Endothelial cell of umbilical vein (primary cell): ENCODE results near the gene ENKUR. TPM values are rescaled to one million over a fixed set of nuclear protein-coding genes. Genes with fewer than 3 reads are reported as not detected.

Source experiments
- BruUV-seq: library from RNA; stranded (reverse); fragments of 400-500 nt; replicated peaks from 2 replicates; lab custom pipeline; 2021; lab: Mats Ljungman, UMichigan
- CTCF ChIA-PET: fragments of 300-600, 350-600 bp; sonication (Branson Sonifier 250); formaldehyde crosslinking; loops from one replicate; lab custom pipeline; 2021; ENCODE audit warnings: antibody characterized with exemption, inconsistent platforms; lab: Charles Lee
- POLR2A ChIA-PET: fragments of 300-600, 350-600 bp; sonication (Branson Sonifier 250); formaldehyde crosslinking; loops from one replicate; lab custom pipeline; 2021; ENCODE audit warnings: antibody characterized with exemption, inconsistent platforms; lab: Charles Lee
- DNase-seq: peaks from one replicate; pipeline ENCODE4 v3.0.0-alpha.2; 2011; ENCODE audit warnings: low read depth, low spot score
- FAIRE-seq: peaks from 2 replicates; lab custom pipeline; 2011; peaks lifted over from hg19 to GRCh38; lab: Jason Lieb, UNC
- H2AFZ ChIP-seq: 2 replicates; pipeline ENCODE4 v1.6.0; 2012; ENCODE audit warnings: low read depth, low read length, control low read depth, inconsistent platforms
- H3K27ac ChIP-seq: 2 replicates; pipeline ENCODE4 v1.5.1; 2011; ENCODE audit warnings: low read depth, mild to moderate bottlenecking, control low read depth, low read length, moderate library complexity; ENCODE audit not compliant: insufficient read depth
- H3K27me3 ChIP-seq, 2 experiments: 2 replicates each; pipeline versions ENCODE4 v1.6.0 to v1.6.1; 2011; ENCODE audit warnings: low read length in 2 of 2, mixed read lengths in 1 of 2; ENCODE audit not compliant: control insufficient read depth in 2 of 2, insufficient read depth in 2 of 2
- H3K36me3 ChIP-seq, 2 experiments: 2 replicates in 1 of 2; 3 replicates in 1 of 2; pipeline ENCODE4 v1.5.1; 2011; ENCODE audit warnings: low read length in 2 of 2, mild to moderate bottlenecking in 1 of 2, moderate library complexity in 1 of 2; ENCODE audit not compliant: control insufficient read depth in 2 of 2, insufficient read depth in 2 of 2; ENCODE audit errors: extremely low read depth in 1 of 2
- H3K4me1 ChIP-seq: 3 replicates; pipeline ENCODE4 v1.5.1; 2011; ENCODE audit warnings: mild to moderate bottlenecking, low read length; ENCODE audit not compliant: control insufficient read depth, insufficient read depth; ENCODE audit errors: extremely low read depth
- H3K4me2 ChIP-seq: 2 replicates; pipeline ENCODE4 v1.6.1; 2011; ENCODE audit warnings: low read length, control low read depth, mixed read lengths; ENCODE audit not compliant: insufficient read depth
- H3K4me3 ChIP-seq, 3 experiments: fragments of 200-600 bp in 1 of 3; sonication (generic), shearing (Covaris generic) in 1 of 3; replicated peaks in 1 of 3; 2 replicates each; pipeline ENCODE4 v1.5.1; 2011 to 2016; ENCODE audit warnings: control low read depth in 3 of 3, low read length in 3 of 3, mild to moderate bottlenecking in 2 of 3, inconsistent platforms in 1 of 3, low read depth in 1 of 3, moderate library complexity in 1 of 3; ENCODE audit not compliant: insufficient read depth in 1 of 3
- H3K79me2 ChIP-seq: 2 replicates; pipeline ENCODE4 v1.6.0; 2012; ENCODE audit warnings: low read length, inconsistent platforms; ENCODE audit not compliant: control insufficient read depth, insufficient read depth
- H3K9ac ChIP-seq: replicated peaks from 2 replicates; pipeline ENCODE3; 2011; ENCODE audit warnings: low read length, control low read depth; ENCODE audit not compliant: insufficient read depth; ENCODE audit errors: extremely low read depth
- H3K9me1 ChIP-seq: replicated peaks from 3 replicates; pipeline ENCODE4 v1.6.0; 2011; ENCODE audit warnings: mild to moderate bottlenecking, low read length; ENCODE audit not compliant: control insufficient read depth, insufficient read depth; ENCODE audit errors: extremely low read depth
- H3K9me3 ChIP-seq: replicated peaks from 2 replicates; pipeline ENCODE4 v1.5.1; 2012; ENCODE audit warnings: low read length, inconsistent platforms; ENCODE audit not compliant: control insufficient read depth, insufficient read depth
- H4K20me1 ChIP-seq: replicated peaks from 2 replicates; pipeline ENCODE3; 2011; ENCODE audit warnings: mild to moderate bottlenecking, low read length; ENCODE audit not compliant: control insufficient read depth, insufficient read depth; ENCODE audit errors: extremely low read depth
- EZH2 ChIP-seq: IDR thresholded peaks from 2 replicates; pipeline ENCODE4 v1.6.1; 2012; ENCODE audit warnings: borderline replicate concordance, low read depth, mild to moderate bottlenecking, moderate library complexity, low read length, inconsistent platforms; ENCODE audit not compliant: severe bottlenecking
- FOS ChIP-seq: IDR thresholded peaks from 2 replicates; pipeline ENCODE4 v1.6.1; 2011; ENCODE audit warnings: mild to moderate bottlenecking, low read length, moderate library complexity, borderline replicate concordance; ENCODE audit not compliant: insufficient read depth
- GATA2 ChIP-seq: IDR thresholded peaks from 2 replicates; pipeline ENCODE4 v1.7.0; 2011; ENCODE audit warnings: low read depth, mild to moderate bottlenecking, moderate library complexity, mixed read lengths, low read length; ENCODE audit not compliant: insufficient read length, insufficient read depth
- JUN ChIP-seq: IDR thresholded peaks from 2 replicates; pipeline ENCODE4 v1.6.1; 2011; ENCODE audit warnings: borderline replicate concordance, low read depth; ENCODE audit not compliant: insufficient read length, insufficient read depth
- MYC ChIP-seq: IDR thresholded peaks from one replicate; pipeline ENCODE4 v1.6.1; 2011; ENCODE audit warnings: mild to moderate bottlenecking, low read depth, low read length
- POLR2A ChIP-seq: IDR thresholded peaks from 2 replicates; pipeline ENCODE4 v1.6.1; 2012; ENCODE audit warnings: low read depth, mild to moderate bottlenecking, control low read depth, low read length
- POLR2AphosphoS5 ChIP-seq: IDR thresholded peaks from 2 replicates; pipeline ENCODE4 v1.6.1; 2012; ENCODE audit warnings: low read depth, mild to moderate bottlenecking, control low read depth, low read length, moderate library complexity; ENCODE audit not compliant: insufficient read depth
- dilution Hi-C: fragments of 300-500 bp; cut with MboI; formaldehyde crosslinking; loops from one replicate; pipeline ENCODE4 v1.15.0; 2019; ENCODE audit warnings: low sequenced_read_pairs; ENCODE audit not compliant: extremely low pct_ligation_motif_present
- intact Hi-C: fragments of 100-400 bp; cut with micrococcal nuclease; formaldehyde crosslinking; loops from one replicate; pipeline ENCODE4 v1.10.0; 2022
- polyA plus RNA-seq, 4 experiments: library from polyadenylated mRNA; depleted of rRNA in 3 of 4; stranded (reverse) in 3 of 4; unstranded in 1 of 4; fragments of >200 nt; gene quantifications; 2 replicates each; pipeline versions ENCODE4 v1.2.1 to v1.2.3, GENCODE V29; 2011 to 2012; ENCODE audit warnings: missing spikeins in 1 of 4
- total RNA-seq: library from RNA; stranded (reverse); gene quantifications from 2 replicates; pipeline ENCODE4 v1.2.3, GENCODE V29; 2021
- TF ChIP-seq, protein P1 (sequence below): IDR thresholded peaks from 2 replicates; pipeline ENCODE4 v1.6.1; 2011; ENCODE audit not compliant: insufficient read depth, insufficient read length
- TF ChIP-seq, protein P2 (sequence below), 2 donors: IDR thresholded peaks; 1 replicate in 1 of 2; 2 replicates in 1 of 2; pipeline ENCODE4 v1.5.1; 2011; ENCODE audit warnings: low read length in 2 of 2, mild to moderate bottlenecking in 2 of 2, moderate library complexity in 2 of 2, control low read depth in 1 of 2, inconsistent platforms in 1 of 2, low read depth in 1 of 2; ENCODE audit not compliant: insufficient read depth in 1 of 2; ENCODE audit errors: extremely low read depth in 1 of 2

Gene ENKUR
- total and polyA plus RNA-seq, 2 donors (not counting 3 experiments of a cell fraction or from before 2014, with no cell fraction given): 0.07 to 0.35 TPM

DNA sequence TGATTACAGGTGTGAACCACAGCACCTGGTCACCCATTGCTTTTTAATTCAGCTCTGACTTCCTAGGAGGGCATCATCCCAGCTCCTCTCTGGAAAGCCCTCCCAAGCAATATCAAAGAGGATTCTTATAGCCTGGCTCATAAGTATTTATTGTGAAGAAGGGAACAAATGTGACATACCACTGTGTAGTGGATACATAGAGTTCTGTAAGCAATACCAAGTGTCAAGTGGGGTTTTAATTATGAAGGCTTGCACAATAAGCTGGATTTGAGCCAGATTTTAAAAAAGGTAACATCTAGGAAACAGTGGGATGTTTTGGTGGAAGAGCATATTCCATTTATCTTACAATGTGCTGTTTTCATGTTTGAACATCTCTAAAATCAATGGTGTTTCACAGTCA lies 44.6 kb downstream of the ENKUR start:
- Histone ChIP-seq H3K27me3 (no peaks in the 10 kb centered on the region), H3K9ac (no peak overlapping the region), H3K79me2 (no peaks in the 10 kb centered on the region), H4K20me1 (no peaks in the 10 kb centered on the region), H3K4me2 (no peak overlapping the region), H2AFZ (no peak overlapping the region), H3K4me3 (no peak overlapping the region), H3K9me3 (no peaks in the 10 kb centered on the region), H3K27ac (no peak overlapping the region), H3K4me1 (no peaks in the 10 kb centered on the region), H3K36me3 (no peaks in the 10 kb centered on the region), H3K9me1 (no peaks in the 10 kb centered on the region)
- FAIRE-seq (no peak), DNase-seq (no peak)
- CTCF ChIA-PET: interaction anchor here (0.9 kb wide), 1 partner anchor 10 kb away, joined by 4 read pairs; no protein-coding TSS in a partner anchor
- intact Hi-C loops (no loop called here), dilution Hi-C loops (no loop called here)
- BruUV-seq: no TSS peak
- TF ChIP-seq POLR2AphosphoS5 (no peak), FOS (no peak), POLR2A (no peak), GATA2 (no peak), MYC (no peak), JUN (no peak), EZH2 (no peak)
- TF ChIP-seq, protein P1, sequence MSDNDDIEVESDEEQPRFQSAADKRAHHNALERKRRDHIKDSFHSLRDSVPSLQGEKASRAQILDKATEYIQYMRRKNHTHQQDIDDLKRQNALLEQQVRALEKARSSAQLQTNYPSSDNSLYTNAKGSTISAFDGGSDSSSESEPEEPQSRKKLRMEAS: no peak
- TF ChIP-seq, protein P2, sequence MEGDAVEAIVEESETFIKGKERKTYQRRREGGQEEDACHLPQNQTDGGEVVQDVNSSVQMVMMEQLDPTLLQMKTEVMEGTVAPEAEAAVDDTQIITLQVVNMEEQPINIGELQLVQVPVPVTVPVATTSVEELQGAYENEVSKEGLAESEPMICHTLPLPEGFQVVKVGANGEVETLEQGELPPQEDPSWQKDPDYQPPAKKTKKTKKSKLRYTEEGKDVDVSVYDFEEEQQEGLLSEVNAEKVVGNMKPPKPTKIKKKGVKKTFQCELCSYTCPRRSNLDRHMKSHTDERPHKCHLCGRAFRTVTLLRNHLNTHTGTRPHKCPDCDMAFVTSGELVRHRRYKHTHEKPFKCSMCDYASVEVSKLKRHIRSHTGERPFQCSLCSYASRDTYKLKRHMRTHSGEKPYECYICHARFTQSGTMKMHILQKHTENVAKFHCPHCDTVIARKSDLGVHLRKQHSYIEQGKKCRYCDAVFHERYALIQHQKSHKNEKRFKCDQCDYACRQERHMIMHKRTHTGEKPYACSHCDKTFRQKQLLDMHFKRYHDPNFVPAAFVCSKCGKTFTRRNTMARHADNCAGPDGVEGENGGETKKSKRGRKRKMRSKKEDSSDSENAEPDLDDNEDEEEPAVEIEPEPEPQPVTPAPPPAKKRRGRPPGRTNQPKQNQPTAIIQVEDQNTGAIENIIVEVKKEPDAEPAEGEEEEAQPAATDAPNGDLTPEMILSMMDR (IDR thresholded peaks at IDR 0.05; ENCODE audit: extremely low read depth in 1 of 2, insufficient read depth in 1 of 2, low read depth in 1 of 2, low read length in 2 of 2): no peak
- POLR2A ChIA-PET: interaction anchor here (0.6 kb wide), 1 partner anchor 8 kb away, joined by 3 read pairs; no protein-coding TSS in a partner anchor
